ENCODE measurements around the gene C22orf31. TPM values are rescaled to one million over a fixed set of nuclear protein-coding genes. Genes with fewer than 3 reads are reported as not detected.

Gene C22orf31
- total RNA-seq, 1 experiment from 2014 or later: not detected

GRCh38 chr22:29089507-29089906 is 27.9 kb upstream of the C22orf31 start:
- TF ChIP-seq CTCF (conservative IDR thresholded peaks at IDR 0.05; ENCODE audit: low read depth, low read length): no peak
- Histone ChIP-seq H3K4me3 (ENCODE audit: low read depth, low read length, poor library complexity, severe bottlenecking) (no peak overlapping the region), H3K27me3 (replicated peaks; ENCODE audit: insufficient read depth, low read depth, low read length, poor library complexity) (no peaks in the 10 kb centered on the region), H3K9me3 (ENCODE audit: low read depth, low read length, poor library complexity, severe bottlenecking) (no peaks in the 10 kb centered on the region), H3K36me3 (ENCODE audit: insufficient read depth, low read length, poor library complexity, severe bottlenecking) (no peaks in the 10 kb centered on the region), H3K27ac (ENCODE audit: low read depth, low read length, poor library complexity, severe bottlenecking) (no peak overlapping the region), H3K4me1 (ENCODE audit: insufficient read depth, low read length, poor library complexity, severe bottlenecking) (peaks cover 4% of the 10 kb centered on the region)
- POLR2A ChIA-PET (ENCODE audit: low non-redundant PET): no interaction called here
- BruUV-seq (replicated peaks): no TSS peak
- no peak for DNase-seq (ENCODE audit: low spot score)
- intact Hi-C loops (cut with micrococcal nuclease; ENCODE audit: unreplicated experiment): no loop called here
- CTCF ChIA-PET: no interaction called here

GRCh38 chr22:29088809-29089208 is 27.2 kb upstream of the C22orf31 start:
- CTCF ChIA-PET: no interaction called here
- no peak overlapping the region for H3K27ac ChIP-seq (ENCODE audit: low read depth, low read length, poor library complexity, severe bottlenecking)
- peaks cover 7% of the 10 kb centered on the region for H3K4me1 ChIP-seq (ENCODE audit: insufficient read depth, low read length, poor library complexity, severe bottlenecking)
- intact Hi-C loops (cut with micrococcal nuclease; ENCODE audit: unreplicated experiment): no loop called here
- no peak for DNase-seq (ENCODE audit: low spot score)
- no peaks in the 10 kb centered on the region for H3K27me3 ChIP-seq (replicated peaks; ENCODE audit: insufficient read depth, low read depth, low read length, poor library complexity)
- POLR2A ChIA-PET (ENCODE audit: low non-redundant PET): no interaction called here
- no peaks in the 10 kb centered on the region for H3K9me3 ChIP-seq (ENCODE audit: low read depth, low read length, poor library complexity, severe bottlenecking)
- H3K36me3 ChIP-seq (ENCODE audit: insufficient read depth, low read length, poor library complexity, severe bottlenecking): no peaks in the 10 kb centered on the region
- no peak overlapping the region for H3K4me3 ChIP-seq (ENCODE audit: low read depth, low read length, poor library complexity, severe bottlenecking)
- TF ChIP-seq EZH2 (IDR thresholded peaks at IDR 0.05; ENCODE audit: borderline replicate concordance, low read depth, low read length, poor library complexity, severe bottlenecking) (no peak), CTCF (conservative IDR thresholded peaks at IDR 0.05; ENCODE audit: low read depth, low read length) (no peak)
- BruUV-seq (replicated peaks): no TSS peak

GRCh38 chr22:29087012-29087411 is 25.4 kb upstream of the C22orf31 start:
- no peaks in the 10 kb centered on the region for H3K9me3 ChIP-seq (ENCODE audit: low read depth, low read length, poor library complexity, severe bottlenecking)
- TF ChIP-seq CTCF (conservative IDR thresholded peaks at IDR 0.05; ENCODE audit: low read depth, low read length): no peak
- TF ChIP-seq EZH2 (IDR thresholded peaks at IDR 0.05; ENCODE audit: borderline replicate concordance, low read depth, low read length, poor library complexity, severe bottlenecking): no peak
- no peak for DNase-seq (ENCODE audit: low spot score)
- no TSS peak for BruUV-seq (replicated peaks)
- no peaks in the 10 kb centered on the region for H3K36me3 ChIP-seq (ENCODE audit: insufficient read depth, low read length, poor library complexity, severe bottlenecking)
- intact Hi-C loops (cut with micrococcal nuclease; ENCODE audit: unreplicated experiment): no loop called here
- POLR2A ChIA-PET (ENCODE audit: low non-redundant PET): no interaction called here
- CTCF ChIA-PET: no interaction called here
- H3K4me1 ChIP-seq (ENCODE audit: insufficient read depth, low read length, poor library complexity, severe bottlenecking): peaks cover 3% of the 10 kb centered on the region
- H3K27me3 ChIP-seq (replicated peaks; ENCODE audit: insufficient read depth, low read depth, low read length, poor library complexity): no peaks in the 10 kb centered on the region
- H3K4me3 ChIP-seq (ENCODE audit: low read depth, low read length, poor library complexity, severe bottlenecking): no peak overlapping the region
- H3K27ac ChIP-seq (ENCODE audit: low read depth, low read length, poor library complexity, severe bottlenecking): no peak overlapping the region
